ENCODE measurements around the gene CIAO2B. TPM values are rescaled to one million over a fixed set of nuclear protein-coding genes. Genes with fewer than 3 reads are reported as not detected.
A peak's percentile ranks its signal among the peaks of the same experiment; 100 is the strongest.

CIAO2B gene
- total RNA-seq, 1 experiment from 2014 or later: 83.0 TPM

GRCh38 chr16:66890799-66891198 is 43.4 kb downstream of the CIAO2B start:
- H3K27ac ChIP-seq (ENCODE audit: insufficient read length, low read depth, low read length): no peak overlapping the region

More at GRCh38 chr16:66890799-66891198, 43.4 kb downstream of the CIAO2B start:
- no peak overlapping the region for H2BK120ac ChIP-seq (ENCODE audit: low read depth, low read length, poor library complexity, severe bottlenecking)
- TF ChIP-seq CTCF (conservative IDR thresholded peaks at IDR 0.05): no peak
- H3K27ac Mint-ChIP-seq: 0 out of 7 replicates have a peak overlapping the region, but pooled peaks of 1 of the 3 experiments have one; percentile 24
- no peak overlapping the region for H3K4me3 Mint-ChIP-seq
- no peak overlapping the region for H3K18ac ChIP-seq (ENCODE audit: insufficient read length, low read depth, low read length)
- no peak overlapping the region for H3K9ac ChIP-seq (ENCODE audit: extremely low read depth, insufficient read length, low read length)
- no peak overlapping the region for H3K56ac ChIP-seq (ENCODE audit: insufficient read length, low read depth, low read length)
- H3K79me2 ChIP-seq (ENCODE audit: insufficient read depth, low read length): no peaks in the 10 kb centered on the region
- no peak overlapping the region for H4K5ac ChIP-seq (ENCODE audit: insufficient read length, low read depth, low read length)
- H2AK5ac ChIP-seq (ENCODE audit: insufficient read length, low read length): no peak overlapping the region
- no peak overlapping the region for H4K91ac ChIP-seq (ENCODE audit: insufficient read length, low read depth, low read length)
- no peak overlapping the region for H2AFZ ChIP-seq (ENCODE audit: low read length)
- no peaks in the 10 kb centered on the region for H3K27me3 ChIP-seq (ENCODE audit: insufficient read depth, low read length)
- H3K79me1 ChIP-seq (ENCODE audit: insufficient read depth, low read depth, low read length, poor library complexity, severe bottlenecking): no peaks in the 10 kb centered on the region
- peaks cover 3% of the 10 kb centered on the region for H4K20me1 ChIP-seq (ENCODE audit: control insufficient read depth, insufficient read depth, insufficient read length)
- no peak overlapping the region for H3K14ac ChIP-seq (ENCODE audit: insufficient read depth, low read length)
- no peak overlapping the region for H3T11ph ChIP-seq (ENCODE audit: low read length)
- H3K27me3 Mint-ChIP-seq (ENCODE audit: low read depth): no peaks in the 10 kb centered on the region
- H3K4ac ChIP-seq (ENCODE audit: low read depth, low read length): no peak overlapping the region
- no peak overlapping the region for H2BK12ac ChIP-seq (ENCODE audit: insufficient read length, low read depth, low read length)
- no peak overlapping the region for H4K8ac ChIP-seq (replicated peaks; ENCODE audit: insufficient read length, low read depth, low read length)
- no peak for DNase-seq
- no peak overlapping the region for H3K23ac ChIP-seq (ENCODE audit: insufficient read length, low read depth, low read length)
- no peak overlapping the region for H2BK20ac ChIP-seq (ENCODE audit: low read depth, low read length, poor library complexity, severe bottlenecking)
- H3K9me3 Mint-ChIP-seq: no peaks in the 10 kb centered on the region
- 0 out of 4 replicates have a peak, but pooled peaks cover 2 to 5% of the 10 kb centered on the region in 2 experiments for H3K4me1 Mint-ChIP-seq
- WGBS (ENCODE audit: extremely low coverage, insufficient read length, low lambda C conversion rate): no CpG with 5 or more reads among the region's 2 CpGs
- peaks cover 4 to 34% (median 20%) of the 10 kb centered on the region in 3 experiments; a peak in 5 of 7 replicates for H3K36me3 Mint-ChIP-seq (ENCODE audit: insufficient read depth in 1 of 3, low read depth in 3 of 3)
- no peak overlapping the region for H2BK15ac ChIP-seq (ENCODE audit: low read depth, low read length)
- no peak overlapping the region for H3K4me2 ChIP-seq (ENCODE audit: insufficient read depth, insufficient read length, low read length)
- no peaks in the 10 kb centered on the region for H3K23me2 ChIP-seq (ENCODE audit: insufficient read length, low read depth, low read length, poor library complexity, severe bottlenecking)
- H2BK5ac ChIP-seq (ENCODE audit: insufficient read length, low read length): no peak overlapping the region
- no peaks in the 10 kb centered on the region for H3K9me3 ChIP-seq (ENCODE audit: control insufficient read depth, low read depth, low read length)
- no peaks in the 10 kb centered on the region for H3K4me1 ChIP-seq (ENCODE audit: insufficient read depth, low read length)
